IPS DF 19.7 (cell line): ENCODE results near the gene GPR107.

ENCODE experiments used
- DNase-seq: peaks from one replicate; pipeline ENCODE4 v3.0.0-alpha.2; 2013; ENCODE audit warnings: low read depth, low spot score

Gene GPR107

GRCh38 chr9:130159915-130160670 is 106.4 kb downstream of the GPR107 start:
- no peak for DNase-seq

- DNase-seq, result no peak
These were observed 107.3 kb downstream of the GPR107 start for GRCh38 chr9:130160862-130161470.

- DNase-seq, result no peak
These were observed 111.9 kb downstream of the GPR107 start for GRCh38 chr9:130165579-130165978.

GRCh38 chr9:130166399-130166798 is 112.7 kb downstream of the GPR107 start:
- no peak for DNase-seq

GRCh38 chr9:130167927-130168326 is 114.2 kb downstream of the GPR107 start:
- DNase-seq, result no peak

GRCh38 chr9:130171226-130172148 is 117.8 kb downstream of the GPR107 start:
- DNase-seq, result no peak

- DNase-seq, result no peak
These were observed 118.6 kb downstream of the GPR107 start, which contains the start of gene NCS1 for GRCh38 chr9:130172161-130172857. TSS of gene NCS1 (plus strand) at chr9:130172404. CDS start at chr9:130172664, 260 bp downstream.

GRCh38 chr9:130172858-130173665 is 119.4 kb downstream of the GPR107 start:
- DNase-seq, result no peak

- no peak for DNase-seq
These were observed 119.9 kb downstream of the GPR107 start for GRCh38 chr9:130173666-130173983.

GRCh38 chr9:130174025-130174424 is 120.3 kb downstream of the GPR107 start:
- DNase-seq, result no peak

- DNase-seq, result no peak
These were observed 121.2 kb downstream of the GPR107 start for GRCh38 chr9:130174920-130175321.

- no peak for DNase-seq
These were observed 121.6 kb downstream of the GPR107 start for GRCh38 chr9:130175355-130175754.

- no peak for DNase-seq
These were observed 123.1 kb downstream of the GPR107 start for GRCh38 chr9:130176760-130177159.

- DNase-seq, result no peak
These were observed 124.4 kb downstream of the GPR107 start for GRCh38 chr9:130177898-130178805.

- no peak for DNase-seq
These were observed 125.7 kb downstream of the GPR107 start for GRCh38 chr9:130179331-130179907.

- no peak for DNase-seq
These were observed 126.8 kb downstream of the GPR107 start for GRCh38 chr9:130180516-130180915.

- DNase-seq, result no peak
These were observed 128.1 kb downstream of the GPR107 start for GRCh38 chr9:130181678-130182380.

GRCh38 chr9:130182381-130182909 is 128.7 kb downstream of the GPR107 start:
- no peak for DNase-seq
